Neuronal stem cell (in vitro differentiated cells): ENCODE results near the gene NCLN.

Source experiments
- DNase-seq: peaks from one replicate; pipeline ENCODE4 v3.0.0-alpha.2; 2013; ENCODE audit warnings: low spot score
- H2AFZ ChIP-seq: one replicate; pipeline ENCODE4 v1.6.1; 2013; ENCODE audit warnings: mild to moderate bottlenecking, low read length, inconsistent platforms
- H2AK5ac ChIP-seq: 2 replicates; pipeline ENCODE4 v1.6.1; 2013; ENCODE audit warnings: low read depth, mild to moderate bottlenecking, inconsistent platforms, low read length, moderate library complexity, mixed read lengths
- H2BK120ac ChIP-seq: 2 replicates; pipeline ENCODE4 v1.6.1; 2013; ENCODE audit warnings: low read depth, mild to moderate bottlenecking, inconsistent platforms, low read length, moderate library complexity, mixed read lengths
- H2BK12ac ChIP-seq: one replicate; pipeline ENCODE4 v1.6.1; 2013; ENCODE audit warnings: low read length, inconsistent platforms
- H2BK15ac ChIP-seq: 2 replicates; pipeline ENCODE4 v1.6.1; 2013; ENCODE audit warnings: mild to moderate bottlenecking, low read length, inconsistent platforms, mixed read lengths
- H2BK5ac ChIP-seq: one replicate; pipeline ENCODE4 v1.6.1; 2013; ENCODE audit warnings: inconsistent platforms, mild to moderate bottlenecking, low read length, moderate library complexity
- H3K14ac ChIP-seq: one replicate; pipeline ENCODE4 v1.6.1; 2013; ENCODE audit warnings: low read length, inconsistent platforms
- H3K18ac ChIP-seq: 2 replicates; pipeline ENCODE4 v1.6.1; 2013; ENCODE audit warnings: low read length, inconsistent platforms
- H3K23ac ChIP-seq: 2 replicates; pipeline ENCODE4 v1.6.1; 2013; ENCODE audit warnings: low read depth, mild to moderate bottlenecking, mixed read lengths, low read length, inconsistent platforms; ENCODE audit not compliant: poor library complexity
- H3K27ac ChIP-seq: replicated peaks from 3 replicates; pipeline ENCODE4 v1.5.1; 2013; ENCODE audit warnings: low read length, inconsistent platforms
- H3K27me3 ChIP-seq, 3 experiments: 2 replicates each; pipeline ENCODE4 v1.6.1; 2013; ENCODE audit warnings: low read length in 3 of 3, mild to moderate bottlenecking in 2 of 3, inconsistent platforms in 1 of 3, low read depth in 1 of 3, mixed read lengths in 1 of 3, moderate library complexity in 1 of 3; ENCODE audit not compliant: control insufficient read depth in 3 of 3, insufficient read depth in 3 of 3
- H3K36me3 ChIP-seq, 2 donors: replicated peaks in 1 of 2; 2 replicates each; pipeline ENCODE4 v1.6.1; 2013; ENCODE audit warnings: low read length in 2 of 2; ENCODE audit not compliant: control insufficient read depth in 2 of 2, insufficient read depth in 2 of 2
- H3K4ac ChIP-seq: 2 replicates; pipeline ENCODE4 v1.6.1; 2013; ENCODE audit warnings: inconsistent platforms, mild to moderate bottlenecking, low read length, moderate library complexity
- H3K4me1 ChIP-seq, 2 donors: 1 replicate in 1 of 2; 2 replicates in 1 of 2; pipeline ENCODE4 v1.6.1; 2013; ENCODE audit warnings: low read length in 2 of 2, low read depth in 1 of 2; ENCODE audit not compliant: control insufficient read depth in 2 of 2, insufficient read depth in 1 of 2
- H3K4me2 ChIP-seq: one replicate; pipeline ENCODE4 v1.6.1; 2013; ENCODE audit warnings: mild to moderate bottlenecking, low read length, inconsistent platforms; ENCODE audit not compliant: insufficient read depth, poor library complexity, severe bottlenecking
- H3K4me3 ChIP-seq, 2 donors: 2 replicates each; pipeline ENCODE4 v1.5.1; 2013; ENCODE audit warnings: low read length in 2 of 2, mild to moderate bottlenecking in 2 of 2, inconsistent platforms in 1 of 2, moderate library complexity in 1 of 2
- H3K79me1 ChIP-seq: one replicate; pipeline ENCODE4 v1.6.1; 2013; ENCODE audit warnings: low read depth, mild to moderate bottlenecking, inconsistent platforms, low read length, moderate library complexity
- H3K9ac ChIP-seq: one replicate; pipeline ENCODE4 v1.6.1; 2013; ENCODE audit warnings: mild to moderate bottlenecking, low read depth, low read length, inconsistent platforms; ENCODE audit not compliant: poor library complexity
- H3K9me3 ChIP-seq, 2 donors: replicated peaks in 1 of 2; 2 replicates each; pipeline versions ENCODE3 to v1.6.1; 2013; ENCODE audit warnings: low read length in 2 of 2, mild to moderate bottlenecking in 2 of 2, inconsistent platforms in 1 of 2, low read depth in 1 of 2, mixed read lengths in 1 of 2, moderate library complexity in 1 of 2; ENCODE audit not compliant: control insufficient read depth in 2 of 2, insufficient read depth in 1 of 2
- H4K8ac ChIP-seq: one replicate; pipeline ENCODE4 v1.6.1; 2013; ENCODE audit warnings: low read depth, mild to moderate bottlenecking, inconsistent platforms, low read length, moderate library complexity
- H4K91ac ChIP-seq: one replicate; pipeline ENCODE4 v1.6.1; 2013; ENCODE audit warnings: low read length, low read depth, mild to moderate bottlenecking, inconsistent platforms; ENCODE audit not compliant: poor library complexity
- WGBS, 2 donors: extraction: QIAGEN DNeasy Blood & Tissue Kit; methylation state at CpG; one replicate each; pipeline ENCODE4 v1.1.7; 2013; ENCODE audit warnings: missing lambda C conversion rate in 2 of 2, mixed read lengths in 1 of 2; ENCODE audit not compliant: insufficient read length in 2 of 2, insufficient replicate concordance in 1 of 2; ENCODE audit errors: extremely low coverage in 2 of 2; 5-methylcytosine and 5-hydroxymethylcytosine counted together

Gene NCLN

GRCh38 chr19:3178973-3179738 lies 6.6 kb upstream of the NCLN start:
- Histone ChIP-seq H3K4me1 (no peaks in the 10 kb centered on the region), H2AFZ (peak overlapping the region; percentile 22), H4K8ac (peak overlapping the region; percentile 65), H2BK15ac (no peak overlapping the region), H4K91ac (no peak overlapping the region), H3K27me3 (no peaks in the 10 kb centered on the region), H3K4ac (no peak overlapping the region), H3K18ac (peak overlapping the region; percentile 17), H2AK5ac (peak overlapping the region; percentile 63), H3K79me1 (no peaks in the 10 kb centered on the region), H2BK5ac (peak overlapping the region; percentile 13), H3K36me3 (no peaks in the 10 kb centered on the region), H3K9ac (no peak overlapping the region), H3K14ac (peak overlapping the region; percentile 38), H3K9me3 (no peaks in the 10 kb centered on the region), H2BK120ac (no peak overlapping the region), H3K23ac (peak overlapping the region; percentile 52), H2BK12ac (peak overlapping the region; percentile 94), H3K4me2 (no peak overlapping the region), H3K27ac (no peak overlapping the region), H3K4me3 (no peak overlapping the region)
- no peak for DNase-seq
- no CpG with 5 or more reads among the region's 52 CpGs for WGBS, 2 donors

- Histone ChIP-seq H3K4me1 (peaks cover 0 to 1% of the 10 kb centered on the region in 2 donors), H3K79me1 (no peaks in the 10 kb centered on the region), H3K9me3 (no peaks in the 10 kb centered on the region), H2AFZ (peak overlapping the region; percentile 11), H3K27me3 (no peaks in the 10 kb centered on the region), H2AK5ac (peak overlapping the region; percentile 75), H3K23ac (peak overlapping the region; percentile 55), H4K8ac (no peak overlapping the region), H3K9ac (peak overlapping the region; percentile 21), H3K36me3 (no peaks in the 10 kb centered on the region), H3K18ac (peak overlapping the region; percentile 17), H3K4ac (no peak overlapping the region), H4K91ac (no peak overlapping the region), H2BK15ac (no peak overlapping the region), H3K14ac (no peak overlapping the region), H3K27ac (no peak overlapping the region), H2BK12ac (peak overlapping the region; percentile 41), H2BK120ac (no peak overlapping the region), H3K4me3 (no peak overlapping the region), H3K4me2 (no peak overlapping the region), H2BK5ac (peak overlapping the region; percentile 53)
- no CpG with 5 or more reads among the region's 31 CpGs for WGBS, 2 donors
- DNase-seq = no peak
Measured at GRCh38 chr19:3179739-3180293, 5.9 kb upstream of the NCLN start.

GRCh38 chr19:3183721-3184641 lies 1.7 kb upstream of the NCLN start:
- Histone ChIP-seq H4K8ac (no peak overlapping the region), H3K79me1 (peaks cover 24% of the 10 kb centered on the region), H2AK5ac (peak overlapping the region; percentile 72), H3K27me3 (no peaks in the 10 kb centered on the region), H3K4me3 (no peak overlapping the region), H2BK5ac (no peak overlapping the region), H3K18ac (no peak overlapping the region), H2BK15ac (peak overlapping the region; percentile 3), H3K9ac (no peak overlapping the region), H3K4ac (no peak overlapping the region), H2BK120ac (no peak overlapping the region), H3K36me3 (peaks cover 0 to 3% of the 10 kb centered on the region in 2 donors), H3K4me1 (peaks cover 6 to 12% of the 10 kb centered on the region in 2 donors), H3K4me2 (no peak overlapping the region), H3K14ac (no peak overlapping the region), H2BK12ac (no peak overlapping the region), H3K9me3 (no peaks in the 10 kb centered on the region), H3K23ac (peak overlapping the region; percentile 14), H3K27ac (no peak overlapping the region), H4K91ac (no peak overlapping the region), H2AFZ (peak overlapping the region; percentile 96)
- no CpG with 5 or more reads among the region's 13 CpGs for WGBS, 2 donors
- no peak for DNase-seq
